HG03571 (cell line): ENCODE data around the gene FNBP1.
A peak's percentile ranks its signal among the peaks of the same experiment; 100 is the strongest.

Experiments used
- ATAC-seq: cut with Tn5 transposase; IDR thresholded peaks from one replicate; pipeline ENCODE4 v1.9.1; 2021; ENCODE audit not compliant: unreplicated experiment

The FNBP1 gene

DNA sequence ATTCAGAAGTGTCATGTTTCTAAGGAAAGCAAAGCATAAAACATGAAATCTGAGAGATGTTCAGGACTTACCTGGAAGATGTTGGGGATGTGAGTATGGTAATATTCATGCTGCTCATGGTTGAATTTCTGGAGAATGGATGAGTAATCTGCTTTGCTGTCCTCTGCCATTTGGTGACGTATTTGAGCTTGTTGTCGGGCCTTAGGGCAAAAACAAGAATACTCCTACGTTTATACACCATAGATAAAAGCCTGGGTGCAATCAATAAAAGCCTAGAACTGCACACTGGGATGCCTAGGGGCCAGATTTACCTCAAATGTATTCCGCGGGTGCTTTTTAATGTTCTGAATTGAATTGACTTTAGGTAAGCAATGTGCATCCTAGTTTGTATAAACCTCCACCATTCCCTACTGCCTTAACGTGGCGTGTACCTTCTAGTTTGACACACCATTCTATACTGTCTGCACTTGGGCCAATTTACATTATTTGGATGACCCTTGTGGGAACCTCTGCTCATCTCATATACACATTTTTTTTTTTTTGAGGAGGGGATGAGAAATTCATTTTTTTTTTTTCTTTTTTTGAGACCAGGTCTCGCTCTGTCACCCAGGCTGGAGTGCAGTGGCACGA lies 113.4 kb downstream of the FNBP1 start:
- ATAC-seq: no peak

DNA sequence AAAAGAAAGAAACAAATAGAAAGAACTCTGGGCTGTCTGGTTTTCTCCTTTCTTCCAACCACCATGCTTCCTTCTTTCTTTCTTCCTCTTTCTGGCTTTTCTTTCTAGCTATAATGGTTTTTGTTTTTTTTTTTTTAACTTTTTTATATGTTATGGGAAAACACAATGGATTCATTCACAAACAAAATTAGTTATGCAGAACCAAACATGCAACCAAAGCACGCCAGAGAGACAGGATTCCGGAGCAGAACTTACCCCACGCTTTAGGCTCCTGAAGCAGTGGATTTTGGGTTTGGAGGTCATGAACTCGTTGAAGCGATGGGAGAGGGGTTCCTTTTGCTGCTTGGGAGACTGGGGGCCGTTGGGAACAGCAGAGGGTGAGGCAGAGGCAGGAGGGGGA lies 119.4 kb downstream of the FNBP1 start:
- ATAC-seq: no peak

GRCh38 chr9:129921905-129922304 lies 121.1 kb downstream of the FNBP1 start:
- ATAC-seq: no peak

DNA sequence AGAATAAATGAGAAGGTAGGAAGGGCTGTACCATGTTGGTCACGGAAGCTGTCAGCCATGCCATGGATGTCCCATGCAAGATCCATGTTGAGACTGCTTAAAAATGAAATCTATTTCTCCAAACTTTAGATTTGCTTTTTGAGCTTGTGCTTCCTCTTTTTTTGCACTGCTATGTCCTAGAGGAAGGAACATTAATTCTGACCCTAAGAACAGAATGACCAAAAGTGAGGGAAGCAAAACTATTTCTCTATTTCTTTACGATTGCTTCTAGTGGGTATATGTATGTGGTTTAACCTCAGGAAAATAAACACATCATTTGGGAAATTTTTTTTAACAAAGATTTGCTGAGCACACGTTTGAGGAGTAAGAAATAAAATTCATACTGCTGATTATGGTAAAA lies 123.1 kb downstream of the FNBP1 start:
- ATAC-seq: no peak

DNA sequence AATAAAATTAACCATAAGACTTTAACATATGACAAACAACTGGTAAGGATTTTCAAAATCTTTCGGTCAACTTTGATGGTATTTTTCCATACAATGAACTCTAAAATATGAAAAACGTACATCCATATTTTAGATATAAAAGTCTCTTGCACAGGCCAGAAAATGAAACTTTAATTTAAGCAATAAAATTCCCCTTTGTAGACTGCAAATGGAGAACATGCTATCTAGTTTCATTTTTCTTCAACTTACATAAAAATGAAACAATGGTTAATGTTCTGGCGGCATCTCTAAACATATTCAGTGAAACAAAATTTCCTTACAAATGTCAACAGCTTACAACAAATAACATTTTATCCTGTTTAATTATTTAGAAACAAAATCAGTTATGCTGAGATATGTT lies 123.7 kb downstream of the FNBP1 start:
- ATAC-seq: no peak

- no peak for ATAC-seq
Measured at GRCh38 chr9:129918296-129918950, 124.6 kb downstream of the FNBP1 start.

- no peak for ATAC-seq
Measured at GRCh38 chr9:129916707-129917106, 126.3 kb downstream of the FNBP1 start.

GRCh38 chr9:129914051-129914450 lies 128.9 kb downstream of the FNBP1 start:
- ATAC-seq: no peak

- no peak for ATAC-seq
Measured at GRCh38 chr9:129910628-129911567, 132.1 kb downstream of the FNBP1 start.

GRCh38 chr9:129909851-129910250 lies 133.1 kb downstream of the FNBP1 start:
- no peak for ATAC-seq

GRCh38 chr9:129908906-129909305 lies 134.1 kb downstream of the FNBP1 start:
- no peak for ATAC-seq

- ATAC-seq: no peak
Measured at GRCh38 chr9:129907201-129907600, 135.8 kb downstream of the FNBP1 start.

- no peak for ATAC-seq
Measured at GRCh38 chr9:129906298-129906697, 136.7 kb downstream of the FNBP1 start.

- ATAC-seq: no peak
Measured at GRCh38 chr9:129904734-129905133, 138.3 kb downstream of the FNBP1 start.

GRCh38 chr9:129902740-129903134 lies 140.3 kb downstream of the FNBP1 start:
- ATAC-seq: no peak

DNA sequence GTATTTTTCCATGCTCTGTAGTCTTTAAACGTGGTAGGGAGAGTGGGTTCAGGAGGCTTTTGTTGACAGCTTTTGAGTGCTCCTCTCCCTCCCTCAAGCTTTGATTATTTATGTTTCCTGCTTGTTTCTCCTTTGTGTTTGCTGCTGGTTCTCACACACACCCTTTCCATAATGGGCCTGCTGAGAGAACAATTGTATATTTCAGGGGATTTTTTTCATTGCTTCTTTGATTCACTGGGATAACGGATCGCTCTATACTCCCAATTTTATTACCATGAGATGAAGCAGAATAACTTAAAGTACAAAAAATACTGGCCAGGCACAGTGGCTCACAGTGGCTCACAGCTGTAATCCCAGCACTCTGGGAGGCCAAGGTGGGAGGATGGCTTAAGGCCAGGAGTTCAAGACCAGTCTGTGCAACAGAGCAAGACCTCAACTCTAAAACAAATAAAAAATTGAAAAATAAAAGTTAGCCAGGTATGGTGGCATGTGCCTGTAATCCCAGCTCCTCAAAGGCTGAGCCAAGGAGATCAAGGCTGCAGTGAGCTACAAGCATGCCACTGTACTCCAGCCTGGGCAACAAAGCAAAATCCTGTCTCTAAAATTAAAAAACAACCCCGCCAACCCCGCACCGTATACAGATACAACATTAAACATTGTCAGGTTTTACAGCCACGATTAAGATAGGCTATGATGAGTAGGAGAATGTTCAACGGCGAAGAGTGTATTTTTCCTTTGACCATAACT lies 140.8 kb downstream of the FNBP1 start:
- ATAC-seq: no peak

- ATAC-seq: peak; percentile 74
Measured at GRCh38 chr9:129900263-129901027, 142.5 kb downstream of the FNBP1 start.

- ATAC-seq: no peak
Measured at GRCh38 chr9:129899620-129900019, 143.4 kb downstream of the FNBP1 start.

DNA sequence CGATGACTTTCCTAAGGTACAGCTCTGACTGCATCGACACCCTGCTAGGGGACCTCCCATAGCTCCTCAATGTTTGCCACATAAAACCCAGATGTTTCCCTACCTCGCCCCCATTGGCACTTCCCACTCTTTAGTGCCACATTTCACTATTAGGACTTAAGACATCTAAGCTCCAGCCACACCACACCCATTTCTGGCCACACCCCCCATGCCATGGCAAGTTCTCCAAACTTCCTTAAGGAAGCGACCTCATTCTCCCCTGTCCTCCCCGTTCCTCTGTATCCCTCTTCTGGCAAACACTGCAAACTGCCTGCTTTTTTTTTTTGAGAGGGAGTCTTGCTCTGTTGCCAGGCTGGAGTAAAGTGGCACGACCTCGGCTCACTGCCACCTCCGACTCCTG lies 144.8 kb downstream of the FNBP1 start:
- no peak for ATAC-seq

DNA sequence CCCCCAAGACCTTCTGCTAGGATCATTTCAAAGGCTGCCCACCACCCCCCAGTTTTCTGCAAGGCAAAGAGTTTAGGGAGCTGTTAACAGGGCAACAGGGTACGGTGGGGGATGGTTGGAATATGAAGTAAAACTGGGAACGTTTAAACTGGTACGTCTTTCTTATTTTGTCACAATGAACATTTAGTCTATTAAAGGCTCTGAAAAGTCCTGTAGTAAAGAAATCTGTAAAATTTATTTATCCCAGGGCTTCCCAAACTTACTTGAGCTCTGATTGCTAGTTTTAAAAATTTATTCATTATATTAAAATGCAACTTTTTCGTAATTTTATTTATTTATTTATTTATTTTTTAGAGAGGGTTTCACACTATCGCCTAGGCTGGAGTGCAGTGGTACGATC lies 145.7 kb downstream of the FNBP1 start:
- no peak for ATAC-seq
